Activated CD4-positive, alpha-beta memory T cell treated with anti-CD3 and anti-CD28 coated beads for 36 hours (primary cell): Measurements from ENCODE around the gene IQCN. TPM values are rescaled to one million over a fixed set of nuclear protein-coding genes. Genes with fewer than 3 reads are reported as not detected.

Experiments used
- CTCF ChIA-PET: fragments of 350-600 bp; sonication (Branson Sonifier 250); formaldehyde crosslinking; loops from one replicate; lab custom pipeline; 2021; ENCODE audit warnings: antibody characterized with exemption, inconsistent platforms; lab: Charles Lee
- POLR2A ChIA-PET: fragments of 350-600 bp; sonication (Branson Sonifier 250); formaldehyde crosslinking; loops from one replicate; lab custom pipeline; 2021; ENCODE audit warnings: antibody characterized with exemption; lab: Charles Lee
- DNase-seq: peaks from one replicate; pipeline ENCODE4 v3.0.0-alpha.2; 2020
- H3K27ac Mint-ChIP-seq: one replicate; pipeline ENCODE4 v1.8.0; 2021; ENCODE audit warnings: mixed read lengths
- H3K27me3 Mint-ChIP-seq: one replicate; pipeline ENCODE4 v1.8.0; 2021; ENCODE audit warnings: mixed read lengths
- H3K36me3 Mint-ChIP-seq: one replicate; pipeline ENCODE4 v1.8.0; 2021; ENCODE audit warnings: mixed read lengths
- H3K4me1 Mint-ChIP-seq: one replicate; pipeline ENCODE4 v1.8.0; 2021; ENCODE audit warnings: low read depth, mixed read lengths
- H3K4me3 Mint-ChIP-seq: one replicate; pipeline ENCODE4 v1.8.0; 2021; ENCODE audit warnings: mild to moderate bottlenecking, mixed read lengths
- H3K9me3 Mint-ChIP-seq: one replicate; pipeline ENCODE4 v1.8.0; 2021; ENCODE audit warnings: mixed read lengths
- intact Hi-C: fragments of 100-400 bp; cut with micrococcal nuclease; formaldehyde crosslinking; loops from one replicate; pipeline ENCODE4 v1.15.1; 2023
- total RNA-seq, 2 experiments: library from RNA; stranded (reverse); gene quantifications; one replicate each; pipeline ENCODE4 v1.2.3, GENCODE V29; 2021

The IQCN gene
- total RNA-seq, 2 experiments from 2014 or later: 0.36 to 0.39 TPM

GRCh38 chr19:18263324-18264136 lies 10.7 kb downstream of the IQCN start:
- no peaks in the 10 kb centered on the region for H3K9me3 Mint-ChIP-seq
- H3K27me3 Mint-ChIP-seq: no peaks in the 10 kb centered on the region
- intact Hi-C loops: no loop called here
- H3K4me1 Mint-ChIP-seq: peaks cover 2% of the 10 kb centered on the region
- H3K27ac Mint-ChIP-seq: no peak overlapping the region
- ChIA-PET CTCF (interaction anchor here (1.0 to 1.5 kb wide), 3 partner anchors 9 to 16 kb away, joined by 4 to 7 read pairs (median 5); no protein-coding TSS in a partner anchor), POLR2A (no interaction called here)
- DNase-seq: no peak
- H3K4me3 Mint-ChIP-seq: no peak overlapping the region
- no peaks in the 10 kb centered on the region for H3K36me3 Mint-ChIP-seq

DNA sequence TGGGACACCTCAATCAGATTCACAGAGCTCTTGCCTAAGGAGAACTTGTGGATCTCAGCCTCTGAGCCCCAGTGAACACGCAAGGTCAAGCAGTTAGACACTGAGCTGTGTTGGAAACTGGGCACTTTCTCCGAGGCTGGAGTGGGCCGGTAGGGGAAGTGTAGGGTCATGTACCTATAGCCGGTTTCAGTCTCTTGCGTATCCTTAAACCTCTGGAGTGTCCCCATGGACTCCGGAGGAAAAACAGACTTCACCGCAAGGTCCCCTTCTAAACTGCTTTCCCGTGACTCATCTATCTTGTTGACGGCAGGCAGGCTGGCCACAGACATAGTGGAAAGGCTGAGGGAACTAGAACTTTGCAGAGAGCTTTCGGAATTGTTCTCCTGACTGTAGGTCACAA lies 11.3 kb downstream of the IQCN start:
- Mint-ChIP-seq H3K27me3 (no peaks in the 10 kb centered on the region), H3K4me3 (no peak overlapping the region), H3K9me3 (no peaks in the 10 kb centered on the region), H3K4me1 (no peaks in the 10 kb centered on the region), H3K27ac (no peak overlapping the region), H3K36me3 (no peaks in the 10 kb centered on the region)
- CTCF ChIA-PET: interaction anchor here (1.0 to 1.5 kb wide), 3 partner anchors 10 to 16 kb away, joined by 4 to 7 read pairs (median 5); no protein-coding TSS in a partner anchor
- intact Hi-C loops: no loop called here
- POLR2A ChIA-PET: no interaction called here
- no peak for DNase-seq

GRCh38 chr19:18262144-18262543 lies 12.1 kb downstream of the IQCN start:
- no peaks in the 10 kb centered on the region for H3K9me3 Mint-ChIP-seq
- DNase-seq: no peak
- no peaks in the 10 kb centered on the region for H3K27me3 Mint-ChIP-seq
- H3K27ac Mint-ChIP-seq: no peak overlapping the region
- CTCF ChIA-PET: interaction anchor here (1.3 to 2.1 kb wide), 4 partner anchors 10 to 17 kb away, joined by 4 to 14 read pairs (median 6); no protein-coding TSS in a partner anchor
- no peaks in the 10 kb centered on the region for H3K36me3 Mint-ChIP-seq
- intact Hi-C loops: no loop called here
- H3K4me3 Mint-ChIP-seq: no peak overlapping the region
- H3K4me1 Mint-ChIP-seq: no peaks in the 10 kb centered on the region
- POLR2A ChIA-PET: no interaction called here

DNA sequence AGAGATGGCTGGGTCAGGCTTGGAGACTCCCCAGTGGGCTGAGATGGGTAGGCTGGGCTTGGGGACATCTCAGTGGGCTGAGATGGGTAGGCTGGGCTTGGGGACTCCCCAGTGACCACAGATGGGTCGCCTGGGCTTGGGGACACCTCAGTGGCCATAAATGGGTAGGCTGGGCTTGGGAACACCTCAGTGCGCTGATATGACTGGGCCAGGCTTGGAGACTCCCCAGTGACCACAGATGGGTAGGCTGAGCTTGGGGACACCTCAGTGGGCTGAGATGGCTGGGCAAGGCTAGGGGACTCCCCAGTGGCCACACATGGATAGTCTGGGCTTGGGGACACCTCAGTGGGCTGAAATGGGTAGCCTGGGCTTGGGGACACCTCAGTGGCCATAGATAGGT lies 12.8 kb downstream of the IQCN start:
- H3K27me3 Mint-ChIP-seq: peaks cover 3% of the 10 kb centered on the region
- ChIA-PET CTCF (interaction anchor here (1.3 to 2.1 kb wide), 3 partner anchors 9 to 18 kb away, joined by 4 to 14 read pairs (median 5); no protein-coding TSS in a partner anchor), POLR2A (no interaction called here)
- H3K4me3 Mint-ChIP-seq: no peak overlapping the region
- no peaks in the 10 kb centered on the region for H3K4me1 Mint-ChIP-seq
- H3K36me3 Mint-ChIP-seq: no peaks in the 10 kb centered on the region
- intact Hi-C loops: no loop called here
- no peak for DNase-seq
- no peaks in the 10 kb centered on the region for H3K9me3 Mint-ChIP-seq
- no peak overlapping the region for H3K27ac Mint-ChIP-seq

DNA sequence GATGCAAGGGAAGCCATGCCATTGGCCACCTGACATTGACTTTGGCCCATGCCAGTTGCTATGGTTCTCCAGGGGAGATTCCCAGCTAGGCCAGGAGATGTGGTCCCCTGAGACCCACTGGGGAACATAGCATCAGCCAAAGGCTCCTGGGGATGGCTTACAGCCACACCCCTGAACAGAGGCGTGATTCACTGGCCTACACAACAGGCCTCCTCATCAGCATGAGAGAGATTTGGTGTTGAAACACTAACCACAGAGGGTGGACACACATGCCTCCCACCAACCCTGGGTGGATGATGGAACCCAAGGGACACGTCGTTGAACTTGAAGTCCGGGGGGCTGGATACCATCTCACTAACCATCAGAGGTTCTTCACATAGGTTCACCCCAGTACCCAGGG lies 14.4 kb downstream of the IQCN start:
- DNase-seq: no peak
- intact Hi-C loops: no loop called here
- peaks cover 6% of the 10 kb centered on the region for H3K27me3 Mint-ChIP-seq
- H3K27ac Mint-ChIP-seq: no peak overlapping the region
- no peaks in the 10 kb centered on the region for H3K36me3 Mint-ChIP-seq
- H3K4me3 Mint-ChIP-seq: no peak overlapping the region
- peaks cover 2% of the 10 kb centered on the region for H3K4me1 Mint-ChIP-seq
- POLR2A ChIA-PET: no interaction called here
- CTCF ChIA-PET: interaction anchor here (2.1 kb wide), 1 partner anchor 8 kb away, joined by 14 read pairs; no protein-coding TSS in a partner anchor
- H3K9me3 Mint-ChIP-seq: no peaks in the 10 kb centered on the region

GRCh38 chr19:18257503-18258470 lies 16.5 kb downstream of the IQCN start:
- H3K36me3 Mint-ChIP-seq: no peaks in the 10 kb centered on the region
- ChIA-PET POLR2A (no interaction called here), CTCF (no interaction called here)
- no peak overlapping the region for H3K4me3 Mint-ChIP-seq
- H3K27me3 Mint-ChIP-seq: peaks cover 8% of the 10 kb centered on the region
- H3K27ac Mint-ChIP-seq: no peak overlapping the region
- DNase-seq: no peak
- H3K9me3 Mint-ChIP-seq: no peaks in the 10 kb centered on the region
- H3K4me1 Mint-ChIP-seq: peaks cover 2% of the 10 kb centered on the region
- intact Hi-C loops: no loop called here

GRCh38 chr19:18254546-18255503 lies 19.4 kb downstream of the IQCN start:
- H3K27ac Mint-ChIP-seq: no peak overlapping the region
- POLR2A ChIA-PET: no interaction called here

DNA sequence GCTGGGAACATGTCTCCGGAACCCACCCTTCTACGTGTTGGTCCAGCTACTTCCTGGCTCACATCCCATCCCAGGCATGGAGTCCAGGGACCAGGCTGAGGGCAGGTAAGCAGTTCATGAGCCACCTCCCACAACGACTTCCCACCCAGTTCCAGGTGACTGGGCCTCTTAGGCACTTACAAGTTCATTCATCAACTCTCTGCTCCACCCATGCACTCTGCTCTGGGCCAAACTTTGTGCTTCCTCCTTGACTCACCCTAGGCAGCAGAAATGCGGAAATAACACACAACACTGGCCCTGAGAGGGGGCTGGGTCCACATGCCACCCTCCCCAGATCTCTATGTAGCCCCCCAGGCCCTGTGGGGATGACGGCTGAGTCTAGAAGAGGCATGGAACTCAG lies 20.5 kb downstream of the IQCN start:
- Mint-ChIP-seq H3K27ac (no peak overlapping the region), H3K4me1 (peaks cover 4% of the 10 kb centered on the region), H3K27me3 (peaks cover 15% of the 10 kb centered on the region), H3K36me3 (no peaks in the 10 kb centered on the region), H3K9me3 (no peaks in the 10 kb centered on the region), H3K4me3 (no peak overlapping the region)
- no peak for DNase-seq
- CTCF ChIA-PET: interaction anchor here (0.8 to 7.3 kb wide), 13 partner anchors 9 to 157 kb away, joined by 3 to 170 read pairs (median 7); partner anchors contain the start of gene RAB3A
- POLR2A ChIA-PET: interaction anchor here (0.6 to 0.9 kb wide), 2 partner anchors 26 to 50 kb away, joined by 3 read pairs; partner anchors contain the start of gene RAB3A
- intact Hi-C loops: no loop called here

More at GRCh38 chr19:18254546-18255503, 19.4 kb downstream of the IQCN start:
- no peak for DNase-seq
- H3K27me3 Mint-ChIP-seq: peaks cover 15% of the 10 kb centered on the region
- intact Hi-C loops: no loop called here
- CTCF ChIA-PET: interaction anchor here (0.6 to 7.3 kb wide), 9 partner anchors 17 to 142 kb away, joined by 3 to 170 read pairs (median 8); partner anchors contain the start of gene RAB3A
- no peaks in the 10 kb centered on the region for H3K36me3 Mint-ChIP-seq
- H3K9me3 Mint-ChIP-seq: no peaks in the 10 kb centered on the region
- H3K4me1 Mint-ChIP-seq: peaks cover 4% of the 10 kb centered on the region
- H3K4me3 Mint-ChIP-seq: no peak overlapping the region

GRCh38 chr19:18253130-18253529 lies 21.1 kb downstream of the IQCN start:
- POLR2A ChIA-PET: interaction anchor here (0.9 kb wide), 1 partner anchor 50 kb away, joined by 3 read pairs; the partner anchor contains the start of gene RAB3A
- Mint-ChIP-seq H3K27me3 (peaks cover 15% of the 10 kb centered on the region), H3K4me3 (no peak overlapping the region), H3K9me3 (no peaks in the 10 kb centered on the region), H3K36me3 (no peaks in the 10 kb centered on the region), H3K4me1 (peaks cover 4% of the 10 kb centered on the region), H3K27ac (no peak overlapping the region)
- no peak for DNase-seq
- CTCF ChIA-PET: interaction anchor here (0.7 to 7.3 kb wide), 21 partner anchors 8 to 158 kb away, joined by 3 to 170 read pairs (median 7); partner anchors contain the start of gene RAB3A
- intact Hi-C loops: no loop called here

- intact Hi-C loops: loop anchor here (1.0 kb wide), 1 partner anchor 48 kb away; the partner anchor contains the start of gene RAB3A
- peaks cover 4% of the 10 kb centered on the region for H3K4me1 Mint-ChIP-seq
- no peak overlapping the region for H3K27ac Mint-ChIP-seq
- DNase-seq: no peak
- ChIA-PET CTCF (interaction anchor here (0.6 to 7.3 kb wide), 36 partner anchors 9 to 250 kb away, joined by 3 to 170 read pairs (median 4); partner anchors contain the start of genes IL12RB1, MPV17L2, PDE4C and RAB3A), POLR2A (no interaction called here)
- no peaks in the 10 kb centered on the region for H3K9me3 Mint-ChIP-seq
- H3K4me3 Mint-ChIP-seq: no peak overlapping the region
- peaks cover 15% of the 10 kb centered on the region for H3K27me3 Mint-ChIP-seq
- no peaks in the 10 kb centered on the region for H3K36me3 Mint-ChIP-seq
These were observed 21.9 kb downstream of the IQCN start for GRCh38 chr19:18252370-18252717.
